HepG2 (cell line): ENCODE data around the gene TBC1D5. TPM values are rescaled to one million over a fixed set of nuclear protein-coding genes. Genes with fewer than 3 reads are reported as not detected.

ENCODE experiments used
- ARID2 ChIP-seq: sonication (generic); formaldehyde crosslinking; IDR thresholded peaks from 2 replicates; pipeline ENCODE4 v1.8.1; 2022; ENCODE audit warnings: mild to moderate bottlenecking, missing genetic modification reagents, borderline replicate concordance
- ATF6 ChIP-seq: sonication (generic); formaldehyde crosslinking; conservative IDR thresholded peaks from 2 replicates; pipeline ENCODE4 v1.4.0; 2020; ENCODE audit warnings: missing genetic modification reagents
- BATF2 ChIP-seq: sonication (generic); formaldehyde crosslinking; IDR thresholded peaks from 2 replicates; pipeline ENCODE4 v1.8.0; 2022; ENCODE audit warnings: mild to moderate bottlenecking, missing genetic modification reagents, moderate library complexity
- BCL6 ChIP-seq: IDR thresholded peaks from 2 replicates; pipeline ENCODE4 v1.6.1; 2016; ENCODE audit warnings: missing genetic modification reagents, missing compliant biosample characterization
- DRAP1 ChIP-seq: IDR thresholded peaks from 2 replicates; pipeline ENCODE4 v1.6.1; 2016; ENCODE audit warnings: missing genetic modification reagents, missing compliant biosample characterization
- EZH2 ChIP-seq: conservative IDR thresholded peaks from 2 replicates; pipeline ENCODE4 v1.6.1; 2012; ENCODE audit warnings: mild to moderate bottlenecking, low read depth, low read length, moderate library complexity
- HDAC6 ChIP-seq: fragments of 200-600 bp; sonication (generic); IDR thresholded peaks from 2 replicates; pipeline ENCODE4 v1.7.0; 2017; ENCODE audit warnings: mild to moderate bottlenecking, antibody characterized with exemption, low read length, low read depth
- HMG20B ChIP-seq: conservative IDR thresholded peaks from 2 replicates; pipeline ENCODE4 v1.6.1; 2016; ENCODE audit warnings: missing genetic modification reagents, missing compliant biosample characterization
- KDM5B ChIP-seq: sonication (generic); formaldehyde crosslinking; IDR thresholded peaks from 2 replicates; pipeline ENCODE4 v1.4.0; 2020; ENCODE audit warnings: missing genetic modification reagents, mild to moderate bottlenecking, borderline replicate concordance
- MYC ChIP-seq: sonication (generic); formaldehyde crosslinking; IDR thresholded peaks from 2 replicates; pipeline ENCODE4 v1.9.0; 2021; ENCODE audit warnings: missing genetic modification reagents, borderline replicate concordance
- NR2F6 ChIP-seq, 2 experiments: IDR thresholded peaks; 2 replicates each; pipeline ENCODE4 v1.6.1; 2016; ENCODE audit warnings: antibody characterized with exemption in 1 of 2, mild to moderate bottlenecking in 1 of 2
- POLR2AphosphoS2 ChIP-seq: IDR thresholded peaks from 2 replicates; pipeline ENCODE4 v1.6.1; 2011; ENCODE audit warnings: low read depth, low read length, improper control_type of control experiment
- RCOR2 ChIP-seq: IDR thresholded peaks from 2 replicates; pipeline ENCODE4 v1.6.1; 2016; ENCODE audit warnings: missing biosample characterization, missing genetic modification reagents
- SP1 ChIP-seq, 2 experiments: fragments of 450-650 bp in 1 of 2; sonication (generic) in 1 of 2; formaldehyde crosslinking in 1 of 2; IDR thresholded peaks; 2 replicates each; pipeline versions ENCODE4 v1.4.0 to v1.6.1; 2016 to 2020; ENCODE audit warnings: missing genetic modification reagents in 1 of 2
- TBP ChIP-seq: sonication (generic); formaldehyde crosslinking; IDR thresholded peaks from 2 replicates; pipeline ENCODE4 v1.5.0; 2020; ENCODE audit warnings: missing genetic modification reagents
- TEF ChIP-seq: sonication (generic); formaldehyde crosslinking; IDR thresholded peaks from 2 replicates; pipeline ENCODE4 v1.5.0; 2020; ENCODE audit warnings: missing genetic modification reagents
- THYN1 ChIP-seq: sonication (generic); formaldehyde crosslinking; IDR thresholded peaks from 2 replicates; pipeline ENCODE4 v1.8.1; 2023; ENCODE audit warnings: low read depth, mild to moderate bottlenecking, moderate library complexity, missing genetic modification reagents, borderline replicate concordance
- WIZ ChIP-seq: sonication (generic); formaldehyde crosslinking; IDR thresholded peaks from 2 replicates; pipeline ENCODE4 v1.5.1; 2020; ENCODE audit warnings: mild to moderate bottlenecking, missing genetic modification reagents
- XBP1 ChIP-seq: sonication (generic); formaldehyde crosslinking; IDR thresholded peaks from 2 replicates; pipeline ENCODE4 v1.5.0; 2020; ENCODE audit warnings: missing genetic modification reagents
- ZFX ChIP-seq: sonication (generic); formaldehyde crosslinking; IDR thresholded peaks from 2 replicates; pipeline ENCODE4 v1.4.0; 2020; ENCODE audit warnings: mild to moderate bottlenecking, low read depth, missing genetic modification reagents, moderate library complexity
- ZNF414 ChIP-seq: sonication (generic); formaldehyde crosslinking; IDR thresholded peaks from 2 replicates; pipeline ENCODE4 v1.5.0; 2020; ENCODE audit warnings: missing genetic modification reagents
- ZSCAN29 ChIP-seq: sonication (generic); formaldehyde crosslinking; conservative IDR thresholded peaks from 2 replicates; pipeline ENCODE4 v1.4.0; 2020; ENCODE audit warnings: mild to moderate bottlenecking, missing genetic modification reagents
- polyA plus RNA-seq, 8 experiments: library from polyadenylated mRNA; depleted of rRNA in 3 of 8; stranded (reverse) in 7 of 8; unstranded in 1 of 8; fragments of >200 nt; fragmentation: Illumina TruSeq in 4 of 8; extraction: Trizol in 4 of 8; gene quantifications; 2 replicates each; pipeline versions ENCODE4 v1.2.1 to v1.2.3, GENCODE V29; 2011 to 2016; ENCODE audit warnings: low read depth in 4 of 8, missing spikeins in 1 of 8, mixed read lengths in 1 of 8; ENCODE audit not compliant: insufficient read depth in 1 of 8
- total RNA-seq, 5 experiments: library from RNA; depleted of rRNA; stranded (reverse); fragments of >200 nt; fragmentation: Illumina TruSeq; extraction: Trizol; gene quantifications; 2 replicates each; pipeline ENCODE4 v1.2.3, GENCODE V29; 2016; ENCODE audit warnings: low read depth in 1 of 5
- TF ChIP-seq, protein P1 (sequence below): sonication (generic); IDR thresholded peaks from 2 replicates; pipeline ENCODE4 v1.6.1; 2016; ENCODE audit warnings: low read depth, borderline replicate concordance

The TBC1D5 gene
- total and polyA plus RNA-seq, 2 of the 13 experiments (the other 11 are each of a cell fraction or from before 2014, with no cell fraction given): 19.2 to 33.3 TPM

GRCh38 chr3:17742102-17742879, at the start of gene TBC1D5 (continued):
- no peak for TF ChIP-seq HMG20B (CRISPR knock-in tag)
- no peak for TF ChIP-seq WIZ
- TF ChIP-seq ARID2 (CRISPR knock-in tag): peak; percentile 95; the same call in 1 of the 2 replicates
- TF ChIP-seq RCOR2: 0 out of 2 replicates have a peak, but pooled peaks have one; percentile 1
- no peak; the same call in 1 of the 2 replicates for TF ChIP-seq DRAP1 (CRISPR knock-in tag)
- TF ChIP-seq TEF (CRISPR knock-in tag): no peak
- no peak for TF ChIP-seq POLR2AphosphoS2
- TF ChIP-seq NR2F6 (IDR thresholded peaks at IDR 0.05): no peak
- TF ChIP-seq NR2F6 (CRISPR knock-in tag; IDR thresholded peaks at IDR 0.05): peak; percentile 32; the same call in 1 of the 2 replicates
- TF ChIP-seq, protein P1, sequence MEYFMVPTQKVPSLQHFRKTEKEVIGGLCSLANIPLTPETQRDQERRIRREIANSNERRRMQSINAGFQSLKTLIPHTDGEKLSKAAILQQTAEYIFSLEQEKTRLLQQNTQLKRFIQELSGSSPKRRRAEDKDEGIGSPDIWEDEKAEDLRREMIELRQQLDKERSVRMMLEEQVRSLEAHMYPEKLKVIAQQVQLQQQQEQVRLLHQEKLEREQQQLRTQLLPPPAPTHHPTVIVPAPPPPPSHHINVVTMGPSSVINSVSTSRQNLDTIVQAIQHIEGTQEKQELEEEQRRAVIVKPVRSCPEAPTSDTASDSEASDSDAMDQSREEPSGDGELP: no peak
- no peak for TF ChIP-seq EZH2
- no peak; the same call in 1 of the 2 replicates for TF ChIP-seq ZNF414 (CRISPR knock-in tag)
- TF ChIP-seq ATF6 (CRISPR knock-in tag): no peak
- TF ChIP-seq THYN1 (CRISPR knock-in tag): no peak
- no peak for TF ChIP-seq TBP
- TF ChIP-seq SP1 (IDR thresholded peaks at IDR 0.05): no peak
- TF ChIP-seq SP1 (CRISPR knock-in tag; IDR thresholded peaks at IDR 0.05): peak; percentile 42
- peak; percentile 87 for TF ChIP-seq ZFX (CRISPR knock-in tag)
- no peak for TF ChIP-seq BCL6
- peak; percentile 85 for TF ChIP-seq KDM5B (CRISPR knock-in tag)
- TF ChIP-seq BATF2 (CRISPR knock-in tag): no peak
- no peak for TF ChIP-seq XBP1
- 0 out of 2 replicates have a peak, but pooled peaks have one; percentile 38 for TF ChIP-seq ZSCAN29 (CRISPR knock-in tag)
- TF ChIP-seq MYC (CRISPR knock-in tag): peak; percentile 75
- no peak for TF ChIP-seq HDAC6
